HG03469 (cell line): Measurements from ENCODE around the gene ZNF141.
"Not testable (repeated sequence)": the region's sequence is repeated elsewhere in the genome, so short reads cannot be mapped to it uniquely, and the experiment has no call there.

Experiments used
- ATAC-seq: cut with Tn5 transposase; IDR thresholded peaks from one replicate; pipeline ENCODE4 v1.9.1; 2021; ENCODE audit warnings: mild to moderate bottlenecking, moderate library complexity, moderate number of reproducible peaks; ENCODE audit not compliant: unreplicated experiment

ZNF141 gene

GRCh38 chr4:337143-337931, at the start of gene ZNF141:
TSS of gene ZNF141 (plus strand) at chr4:337814. CDS start at chr4:337984, 170 bp downstream.
- ATAC-seq: peak; percentile 93

- no peak for ATAC-seq
Observed at GRCh38 chr4:288891-289290, 48.7 kb upstream of the ZNF141 start.

- no peak for ATAC-seq
Observed at GRCh38 chr4:294732-295131, 42.9 kb upstream of the ZNF141 start.

GRCh38 chr4:302381-302780, 35.2 kb upstream of the ZNF141 start:
- no peak for ATAC-seq

- not testable (repeated sequence) for ATAC-seq
Observed at GRCh38 chr4:304516-304915, 33.1 kb upstream of the ZNF141 start.

GRCh38 chr4:304969-305680, 32.5 kb upstream of the ZNF141 start, which contains the start of gene ZNF732:
TSS of gene ZNF732 (minus strand) at chr4:305474. CDS start at chr4:305310, 164 bp downstream.
- ATAC-seq: no peak

GRCh38 chr4:306551-306961, 31.1 kb upstream of the ZNF141 start:
- ATAC-seq: peak; percentile 60

GRCh38 chr4:309807-310206, 27.8 kb upstream of the ZNF141 start:
- no peak for ATAC-seq

GRCh38 chr4:314296-314903, 23.2 kb upstream of the ZNF141 start:
- no peak for ATAC-seq

- ATAC-seq: no peak
Observed at GRCh38 chr4:328729-329128, 8.9 kb upstream of the ZNF141 start.

- ATAC-seq: no peak
Observed at GRCh38 chr4:335515-335914, 2.1 kb upstream of the ZNF141 start.

- no peak for ATAC-seq
Observed at GRCh38 chr4:336099-336892, 1.3 kb upstream of the ZNF141 start.

GRCh38 chr4:336893-337142, 796 bp upstream of the ZNF141 start:
- peak; percentile 1 for ATAC-seq

GRCh38 chr4:337932-338758, 531 bp downstream of the ZNF141 start:
- peak; percentile 5 for ATAC-seq

- no peak for ATAC-seq
Observed at GRCh38 chr4:338759-339097, 1.1 kb downstream of the ZNF141 start.

GRCh38 chr4:340011-340410, 2.4 kb downstream of the ZNF141 start:
- ATAC-seq: no peak

- ATAC-seq: no peak
Observed at GRCh38 chr4:373062-373839, 35.6 kb downstream of the ZNF141 start.

GRCh38 chr4:374298-375160, 36.9 kb downstream of the ZNF141 start:
- no peak for ATAC-seq
